GM18951 (cell line): ENCODE measurements around the gene SIPA1L3.
"Not testable (repeated sequence)": the region's sequence is repeated elsewhere in the genome, so short reads cannot be mapped to it uniquely, and the experiment has no call there.

Experiments
- POLR2A ChIP-seq: IDR thresholded peaks from 4 replicates; pipeline ENCODE4 v1.6.1; 2011; ENCODE audit warnings: mild to moderate bottlenecking; ENCODE audit not compliant: insufficient read length, insufficient read depth; ENCODE audit errors: extremely low read depth
- in situ Hi-C: fragments of 300-500 bp; cut with MboI; formaldehyde crosslinking; loops from one replicate; pipeline ENCODE4 v1.12.0; 2022; ENCODE audit warnings: low sequenced_read_pairs, mixed read lengths, inconsistent platforms; ENCODE audit not compliant: unreplicated experiment

The SIPA1L3 gene, protein sequence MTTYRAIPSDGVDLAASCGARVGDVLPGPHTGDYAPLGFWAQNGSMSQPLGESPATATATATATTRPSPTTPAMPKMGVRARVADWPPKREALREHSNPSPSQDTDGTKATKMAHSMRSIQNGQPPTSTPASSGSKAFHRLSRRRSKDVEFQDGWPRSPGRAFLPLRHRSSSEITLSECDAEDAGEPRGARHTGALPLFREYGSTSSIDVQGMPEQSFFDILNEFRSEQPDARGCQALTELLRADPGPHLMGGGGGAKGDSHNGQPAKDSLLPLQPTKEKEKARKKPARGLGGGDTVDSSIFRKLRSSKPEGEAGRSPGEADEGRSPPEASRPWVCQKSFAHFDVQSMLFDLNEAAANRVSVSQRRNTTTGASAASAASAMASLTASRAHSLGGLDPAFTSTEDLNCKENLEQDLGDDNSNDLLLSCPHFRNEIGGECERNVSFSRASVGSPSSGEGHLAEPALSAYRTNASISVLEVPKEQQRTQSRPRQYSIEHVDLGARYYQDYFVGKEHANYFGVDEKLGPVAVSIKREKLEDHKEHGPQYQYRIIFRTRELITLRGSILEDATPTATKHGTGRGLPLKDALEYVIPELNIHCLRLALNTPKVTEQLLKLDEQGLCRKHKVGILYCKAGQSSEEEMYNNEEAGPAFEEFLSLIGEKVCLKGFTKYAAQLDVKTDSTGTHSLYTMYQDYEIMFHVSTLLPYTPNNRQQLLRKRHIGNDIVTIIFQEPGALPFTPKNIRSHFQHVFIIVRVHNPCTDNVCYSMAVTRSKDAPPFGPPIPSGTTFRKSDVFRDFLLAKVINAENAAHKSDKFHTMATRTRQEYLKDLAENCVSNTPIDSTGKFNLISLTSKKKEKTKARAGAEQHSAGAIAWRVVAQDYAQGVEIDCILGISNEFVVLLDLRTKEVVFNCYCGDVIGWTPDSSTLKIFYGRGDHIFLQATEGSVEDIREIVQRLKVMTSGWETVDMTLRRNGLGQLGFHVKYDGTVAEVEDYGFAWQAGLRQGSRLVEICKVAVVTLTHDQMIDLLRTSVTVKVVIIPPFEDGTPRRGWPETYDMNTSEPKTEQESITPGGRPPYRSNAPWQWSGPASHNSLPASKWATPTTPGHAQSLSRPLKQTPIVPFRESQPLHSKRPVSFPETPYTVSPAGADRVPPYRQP (N-terminal part only)

DNA sequence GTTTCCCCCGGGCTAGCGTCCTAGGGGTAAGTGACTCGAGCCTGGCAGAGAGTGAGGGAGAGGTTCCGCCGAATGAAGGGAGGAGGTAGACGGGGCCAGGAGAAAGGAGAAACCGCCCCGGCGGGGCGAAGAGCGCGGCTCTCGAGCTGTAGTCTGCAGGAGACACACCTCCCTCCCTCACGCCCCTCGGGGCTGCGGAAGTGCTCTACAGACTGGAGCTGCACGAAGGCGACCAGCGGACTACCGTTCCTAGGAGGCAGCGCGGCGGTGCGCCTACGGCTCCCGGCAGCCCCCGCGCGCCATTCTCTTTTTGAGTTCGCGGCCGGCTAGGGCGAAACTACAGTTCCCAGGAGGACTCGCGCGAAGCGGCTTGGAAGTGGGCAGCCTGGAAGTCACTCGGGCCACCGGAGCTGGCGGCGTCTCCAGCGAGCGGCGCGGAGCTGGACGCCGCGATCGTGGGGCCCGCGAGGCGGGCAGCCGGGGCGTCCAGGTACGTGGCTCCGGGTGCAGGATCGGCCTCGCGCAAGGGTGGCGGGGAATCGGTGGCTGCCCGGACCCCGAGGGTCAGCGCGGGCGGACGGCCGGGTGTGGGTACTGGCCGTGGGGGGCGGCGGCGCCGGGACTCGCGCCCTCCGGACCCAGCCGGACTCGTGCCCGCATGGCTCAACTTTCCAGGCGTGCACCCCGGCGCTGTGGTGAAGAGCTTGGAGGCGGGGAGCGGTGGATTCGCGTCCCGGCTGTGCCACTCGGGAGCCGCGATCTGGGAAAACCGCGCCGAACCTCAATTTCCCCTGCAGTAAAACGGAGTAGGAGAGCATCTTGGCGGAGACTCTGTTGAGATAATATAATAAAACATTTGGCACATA lies at the start of gene SIPA1L3:
Gene SIPA1L3, plus strand, starts transcription at position 340 of the 866 bp plus-strand sequence. CDS start 174,358 bp downstream, outside the sequence.
- peak; percentile 74 for TF ChIP-seq POLR2A
- in situ Hi-C loops, result no loop called here

DNA sequence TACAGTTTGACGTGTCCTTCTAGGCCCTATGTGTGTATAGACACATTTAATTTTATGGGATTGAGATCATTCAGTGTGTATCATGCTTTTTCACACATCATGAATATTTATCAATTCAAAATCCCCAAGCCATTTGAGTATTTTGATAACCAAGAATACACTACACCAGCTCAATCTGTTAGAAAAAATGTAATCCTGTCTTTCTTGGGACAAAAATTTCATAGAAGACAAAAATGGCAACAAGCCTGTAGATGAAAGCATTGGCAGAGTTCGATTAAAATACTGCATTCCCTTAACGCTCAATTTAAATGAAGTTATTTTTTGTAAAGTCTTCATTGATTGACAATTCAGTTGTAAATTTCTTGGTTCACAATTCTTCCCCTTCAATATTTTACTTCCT lies 42.5 kb upstream of the SIPA1L3 start:
- in situ Hi-C loops, result no loop called here
- TF ChIP-seq POLR2A, result no peak

DNA sequence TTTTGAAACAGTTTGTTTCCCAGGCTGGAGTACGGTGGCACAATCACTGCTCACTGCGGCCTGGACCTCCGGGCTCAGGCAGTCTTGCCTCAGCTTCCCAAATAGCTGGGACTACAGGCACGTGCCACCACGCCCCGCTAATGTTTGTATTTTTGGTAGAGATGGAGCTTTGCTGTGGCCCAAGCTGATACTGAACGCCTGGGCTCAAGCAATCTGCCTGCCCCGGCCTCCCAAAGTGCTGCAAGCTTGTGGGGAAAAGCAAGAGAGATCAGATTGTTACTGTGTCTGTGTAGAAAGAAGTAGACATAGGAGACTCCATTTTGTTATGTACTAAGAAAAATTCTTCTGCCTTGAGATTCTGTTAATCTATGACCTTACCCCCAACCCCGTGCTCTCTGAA lies 41.1 kb upstream of the SIPA1L3 start:
- in situ Hi-C loops, result not testable (repeated sequence)

DNA sequence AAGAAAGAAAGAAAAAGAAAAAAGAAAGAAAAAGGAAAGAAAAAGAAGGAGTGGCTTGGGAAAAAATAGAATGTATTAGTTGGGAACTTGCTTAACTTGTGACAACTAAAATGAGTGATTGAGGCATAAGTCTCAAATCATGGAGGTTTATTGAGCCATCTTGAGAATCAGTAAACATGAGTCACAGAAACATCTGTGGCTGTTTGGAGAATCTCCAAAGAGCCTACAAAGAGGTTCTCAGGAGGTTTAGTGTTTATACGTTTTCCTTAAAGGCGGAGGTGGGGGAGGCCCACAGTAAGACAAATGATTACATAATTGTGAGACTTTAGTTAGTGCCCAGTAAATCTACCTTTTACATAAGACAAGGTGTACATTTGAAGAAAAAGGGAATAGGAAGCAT lies 39.2 kb upstream of the SIPA1L3 start:
- no peak for TF ChIP-seq POLR2A
- in situ Hi-C loops, result no loop called here

DNA sequence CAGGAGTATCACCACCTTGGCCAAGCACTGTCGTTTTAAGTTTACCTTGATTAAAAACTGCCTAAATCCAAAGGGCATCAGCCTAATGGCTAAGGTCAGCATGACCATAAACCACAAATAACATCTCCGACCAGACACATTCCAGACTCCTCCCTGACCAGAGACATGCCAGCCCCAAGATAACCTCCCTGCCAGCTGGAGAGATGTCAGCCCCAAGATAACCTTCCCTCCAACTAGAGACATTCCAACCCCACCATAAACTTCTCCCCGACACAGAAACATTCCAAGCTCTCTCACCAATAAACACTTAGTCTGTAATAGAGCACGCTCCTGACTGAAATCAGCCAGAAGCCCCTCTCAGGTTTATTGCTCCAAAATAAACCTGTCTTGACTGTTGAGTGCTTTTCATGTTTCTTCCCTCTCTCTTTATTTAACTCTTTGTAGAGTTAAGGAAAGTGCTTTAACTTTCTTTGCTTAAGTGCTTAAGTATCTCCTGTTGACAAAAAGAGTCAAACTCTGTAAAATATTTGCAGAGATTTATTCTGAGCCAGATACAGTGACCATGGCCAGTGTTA lies 37.2 kb upstream of the SIPA1L3 start:
- in situ Hi-C loops, result no loop called here
- no peak for TF ChIP-seq POLR2A

DNA sequence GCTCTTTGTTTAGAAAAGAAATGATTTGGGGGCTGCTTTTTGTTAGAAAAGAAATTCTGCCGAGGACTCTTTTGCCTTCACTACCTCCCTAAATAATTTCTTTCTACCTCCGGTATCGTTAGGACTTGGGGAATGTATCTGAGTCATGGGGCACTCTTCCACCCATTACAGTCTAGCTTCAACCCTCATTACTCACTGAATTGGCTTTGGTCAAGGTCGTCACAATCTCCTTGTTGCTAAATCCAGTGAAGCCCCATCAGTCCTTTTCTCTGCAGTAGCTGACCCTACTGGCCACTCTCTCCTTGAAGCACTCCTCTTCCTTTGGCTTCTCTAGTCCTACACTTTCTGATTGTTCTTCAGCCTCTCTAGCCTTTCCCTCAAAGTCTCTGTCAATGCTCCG lies 34.6 kb upstream of the SIPA1L3 start:
- in situ Hi-C loops, result no loop called here

DNA sequence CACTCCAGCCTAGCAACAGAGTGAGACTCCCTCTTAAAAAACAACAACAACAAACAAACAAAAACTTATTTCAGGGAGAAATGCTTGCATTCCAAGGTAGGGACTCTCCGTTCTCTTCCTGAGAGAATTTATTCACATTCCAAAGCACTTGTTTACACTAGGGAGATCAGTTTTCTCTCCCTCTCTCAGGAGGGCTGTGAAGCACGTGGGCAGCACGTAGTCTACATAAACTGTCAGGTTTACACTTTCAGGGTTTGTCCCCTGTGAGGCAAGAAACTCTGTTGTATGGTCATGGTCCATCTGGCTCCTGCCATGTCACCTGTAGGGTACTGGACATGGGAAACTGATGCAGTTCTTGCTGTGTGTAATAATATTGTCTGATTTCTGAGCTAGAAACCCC lies 32.2 kb upstream of the SIPA1L3 start:
- no peak for TF ChIP-seq POLR2A
- in situ Hi-C loops, result loop anchor here (25.0 kb wide), 1 partner anchor 363 kb away; no protein-coding TSS in a partner anchor

More for the DNA sequence above, 34.6 kb upstream of the SIPA1L3 start:
- no peak for TF ChIP-seq POLR2A

DNA sequence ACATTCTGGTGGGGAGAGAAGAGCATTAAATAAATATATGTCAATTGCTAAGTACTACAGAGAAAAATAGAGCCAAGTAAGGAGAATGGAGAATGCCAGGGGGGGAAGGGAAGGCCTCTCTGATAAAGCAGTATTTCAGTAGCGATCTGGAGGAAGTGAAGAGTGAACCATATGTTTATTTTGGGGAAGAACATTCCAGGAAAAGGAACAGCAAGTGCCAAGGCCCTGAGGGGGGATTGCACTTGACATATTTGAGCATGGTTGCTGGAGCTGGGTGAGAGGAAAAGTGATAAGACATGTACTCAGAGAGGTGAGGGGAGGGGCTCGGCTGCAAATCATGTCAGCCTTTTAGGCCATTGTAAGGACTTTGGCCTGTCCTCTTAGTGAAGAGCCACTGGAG lies 31.0 kb upstream of the SIPA1L3 start:
- no peak for TF ChIP-seq POLR2A
- in situ Hi-C loops, result loop anchor here (25.0 kb wide), 1 partner anchor 361 kb away; no protein-coding TSS in a partner anchor

DNA sequence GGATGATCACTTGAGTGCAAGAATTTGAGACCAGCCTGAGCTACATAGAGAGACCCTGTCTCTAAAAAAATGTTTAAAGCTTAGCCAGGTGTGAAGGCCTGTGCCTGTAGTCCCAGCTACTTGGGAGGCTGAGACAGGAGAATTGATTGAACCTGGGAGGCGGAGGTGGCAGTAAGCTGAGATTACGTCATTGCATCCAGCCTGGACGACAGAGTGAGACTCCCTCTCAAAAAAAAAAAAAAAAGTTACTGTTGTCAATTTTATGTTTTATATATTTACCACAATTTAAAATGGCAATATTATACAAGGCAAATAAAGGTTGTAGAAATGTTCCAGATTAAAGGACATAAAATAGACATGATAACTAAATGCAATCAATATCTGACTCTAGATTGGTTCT lies 29.9 kb upstream of the SIPA1L3 start:
- TF ChIP-seq POLR2A, result no peak
- in situ Hi-C loops, result loop anchor here (25.0 kb wide), 1 partner anchor 360 kb away; no protein-coding TSS in a partner anchor

DNA sequence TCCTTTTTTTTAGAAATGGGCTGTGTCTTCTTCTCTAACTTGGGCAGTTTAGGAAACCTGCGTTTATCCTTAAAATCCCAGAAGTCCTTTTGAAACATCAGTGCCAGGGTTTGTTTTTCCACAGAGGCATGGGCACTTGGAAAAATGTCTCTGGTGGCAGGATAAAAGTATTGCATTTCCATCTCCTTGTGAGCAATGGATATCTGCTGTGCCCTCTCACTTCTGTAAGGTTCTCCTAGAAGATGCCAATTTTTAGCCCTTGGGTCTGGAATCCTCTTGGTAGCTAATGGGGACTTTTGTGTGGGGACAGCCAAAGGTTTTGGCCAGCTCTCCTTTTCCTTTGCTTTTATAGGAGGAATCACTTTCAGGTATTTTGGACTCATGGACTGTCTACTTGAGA lies 21.6 kb upstream of the SIPA1L3 start:
- TF ChIP-seq POLR2A, result no peak
- in situ Hi-C loops, result loop anchor here (25.0 kb wide), 1 partner anchor 352 kb away; no protein-coding TSS in a partner anchor

DNA sequence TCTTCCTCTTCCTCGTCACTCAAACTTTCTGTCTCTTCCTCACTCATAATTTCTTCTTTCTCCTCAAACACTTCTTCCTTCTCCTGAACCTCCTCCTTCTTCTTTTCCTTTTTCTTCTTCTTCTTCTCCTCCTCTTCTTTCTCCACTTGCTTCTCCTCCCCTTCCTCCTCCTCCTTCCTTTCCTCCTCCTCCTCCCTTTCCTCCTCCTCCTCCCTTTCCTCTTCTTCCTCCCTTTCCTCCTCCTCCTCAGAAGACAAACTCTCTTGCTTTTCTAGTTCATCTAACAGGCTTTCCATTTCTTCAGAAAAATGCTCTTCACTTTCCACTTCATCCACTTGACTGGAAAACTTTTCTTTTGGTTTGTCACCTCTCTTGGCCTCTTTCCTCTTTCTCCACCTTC lies 20.4 kb upstream of the SIPA1L3 start:
- in situ Hi-C loops, result loop anchor here (25.0 kb wide), 1 partner anchor 351 kb away; no protein-coding TSS in a partner anchor
- TF ChIP-seq POLR2A, result no peak
